Neural crest cell (in vitro differentiated cells): ENCODE measurements around the gene MARK4. TPM values are rescaled to one million over a fixed set of nuclear protein-coding genes. Genes with fewer than 3 reads are reported as not detected.

Experiments
- DNase-seq: peaks from one replicate; pipeline ENCODE4 v3.0.0; 2021; ENCODE audit warnings: low read depth, mixed read lengths, low spot score
- H3K27ac Mint-ChIP-seq: one replicate; pipeline ENCODE4 v1.8.0; 2021; ENCODE audit warnings: mild to moderate bottlenecking, mixed read lengths; ENCODE audit not compliant: unreplicated experiment
- H3K27me3 Mint-ChIP-seq: 2 replicates; pipeline ENCODE4 v1.8.0; 2021; ENCODE audit warnings: low read depth, mild to moderate bottlenecking, mixed read lengths
- H3K36me3 Mint-ChIP-seq: 2 replicates; pipeline ENCODE4 v1.8.0; 2021; ENCODE audit warnings: low read depth, mild to moderate bottlenecking, mixed read lengths
- H3K4me1 Mint-ChIP-seq: 2 replicates; pipeline ENCODE4 v1.8.0; 2021; ENCODE audit warnings: mixed read lengths
- H3K4me3 Mint-ChIP-seq: one replicate; pipeline ENCODE4 v1.8.0; 2021; ENCODE audit warnings: mild to moderate bottlenecking, mixed read lengths
- H3K9me3 Mint-ChIP-seq: 2 replicates; pipeline ENCODE4 v1.8.0; 2021; ENCODE audit warnings: mixed read lengths
- total RNA-seq: library from RNA; stranded (reverse); gene quantifications from 2 replicates; pipeline ENCODE4 v1.2.1, GENCODE V29; 2021
- TF ChIP-seq, protein P1 (sequence below): fragments of 200-600 bp; sonication (generic); conservative IDR thresholded peaks from 2 replicates; pipeline ENCODE4 v1.5.0; 2021; ENCODE audit warnings: antibody characterized with exemption, mild to moderate bottlenecking

Gene MARK4
- total RNA-seq, 1 donor from 2014 or later, result 59.8 TPM

DNA sequence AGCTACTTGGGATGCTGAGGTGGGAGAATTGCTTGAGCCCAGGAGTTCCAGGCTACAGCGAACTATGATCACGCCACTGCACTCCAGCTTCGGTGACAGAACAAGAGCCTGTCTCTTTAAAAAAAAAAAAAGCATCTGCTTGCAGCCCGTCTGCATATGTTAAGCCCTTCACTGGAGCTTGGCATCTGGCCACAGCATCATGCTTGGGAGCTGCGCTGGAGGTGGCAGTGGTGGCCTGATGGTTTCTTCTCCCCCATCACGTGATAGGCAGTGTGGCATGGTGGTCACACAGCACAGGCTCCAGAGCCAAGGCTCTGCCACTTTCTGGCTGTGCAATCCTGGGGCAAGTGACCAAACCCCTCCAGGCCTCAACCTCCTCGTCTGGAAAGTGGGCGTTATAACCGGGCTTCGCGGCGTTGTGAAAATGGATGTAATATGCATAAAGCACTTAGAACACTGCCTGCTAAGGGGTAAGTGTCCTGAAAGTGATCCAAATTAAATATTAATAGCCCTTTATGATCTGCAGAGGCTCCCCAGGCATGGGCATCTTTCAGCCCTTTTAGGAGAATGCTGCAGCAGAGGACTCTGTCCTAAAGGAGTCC is 24.4 kb downstream of the MARK4 start:
- DNase-seq, result no peak
- no peaks in the 10 kb centered on the region for H3K27me3 Mint-ChIP-seq
- no peak overlapping the region for H3K27ac Mint-ChIP-seq
- H3K36me3 Mint-ChIP-seq, result peaks cover 12% of the 10 kb centered on the region
- no peak overlapping the region for H3K4me3 Mint-ChIP-seq
- TF ChIP-seq, protein P1, sequence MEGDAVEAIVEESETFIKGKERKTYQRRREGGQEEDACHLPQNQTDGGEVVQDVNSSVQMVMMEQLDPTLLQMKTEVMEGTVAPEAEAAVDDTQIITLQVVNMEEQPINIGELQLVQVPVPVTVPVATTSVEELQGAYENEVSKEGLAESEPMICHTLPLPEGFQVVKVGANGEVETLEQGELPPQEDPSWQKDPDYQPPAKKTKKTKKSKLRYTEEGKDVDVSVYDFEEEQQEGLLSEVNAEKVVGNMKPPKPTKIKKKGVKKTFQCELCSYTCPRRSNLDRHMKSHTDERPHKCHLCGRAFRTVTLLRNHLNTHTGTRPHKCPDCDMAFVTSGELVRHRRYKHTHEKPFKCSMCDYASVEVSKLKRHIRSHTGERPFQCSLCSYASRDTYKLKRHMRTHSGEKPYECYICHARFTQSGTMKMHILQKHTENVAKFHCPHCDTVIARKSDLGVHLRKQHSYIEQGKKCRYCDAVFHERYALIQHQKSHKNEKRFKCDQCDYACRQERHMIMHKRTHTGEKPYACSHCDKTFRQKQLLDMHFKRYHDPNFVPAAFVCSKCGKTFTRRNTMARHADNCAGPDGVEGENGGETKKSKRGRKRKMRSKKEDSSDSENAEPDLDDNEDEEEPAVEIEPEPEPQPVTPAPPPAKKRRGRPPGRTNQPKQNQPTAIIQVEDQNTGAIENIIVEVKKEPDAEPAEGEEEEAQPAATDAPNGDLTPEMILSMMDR, result no peak
- H3K9me3 Mint-ChIP-seq, result no peaks in the 10 kb centered on the region
- peaks cover 4% of the 10 kb centered on the region for H3K4me1 Mint-ChIP-seq

DNA sequence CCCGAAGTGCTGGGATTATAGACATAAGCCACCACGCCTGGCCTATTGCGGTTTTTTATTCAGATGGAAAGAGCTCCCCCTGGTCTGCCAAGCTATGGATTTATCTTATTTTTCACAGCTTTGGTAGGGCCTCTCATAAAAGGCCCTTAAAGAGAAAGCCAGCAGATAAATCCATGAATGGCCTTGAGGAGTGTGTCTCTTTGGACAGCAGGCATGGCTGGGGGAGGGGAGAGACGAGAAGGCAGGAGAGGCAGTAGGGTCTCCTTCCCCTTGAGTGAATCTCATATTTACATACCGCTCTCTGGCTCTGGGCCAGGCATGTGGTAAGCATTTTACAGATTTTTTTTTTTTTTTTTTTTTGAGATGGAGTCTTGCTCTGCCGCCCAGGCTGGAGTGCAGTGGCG is 25.2 kb downstream of the MARK4 start:
- Mint-ChIP-seq H3K9me3 (no peaks in the 10 kb centered on the region), H3K4me3 (no peak overlapping the region), H3K27me3 (no peaks in the 10 kb centered on the region), H3K4me1 (peaks cover 4% of the 10 kb centered on the region), H3K36me3 (peaks cover 12% of the 10 kb centered on the region), H3K27ac (peak overlapping the region; percentile 45)
- TF ChIP-seq, protein P1, result no peak
- no peak for DNase-seq

DNA sequence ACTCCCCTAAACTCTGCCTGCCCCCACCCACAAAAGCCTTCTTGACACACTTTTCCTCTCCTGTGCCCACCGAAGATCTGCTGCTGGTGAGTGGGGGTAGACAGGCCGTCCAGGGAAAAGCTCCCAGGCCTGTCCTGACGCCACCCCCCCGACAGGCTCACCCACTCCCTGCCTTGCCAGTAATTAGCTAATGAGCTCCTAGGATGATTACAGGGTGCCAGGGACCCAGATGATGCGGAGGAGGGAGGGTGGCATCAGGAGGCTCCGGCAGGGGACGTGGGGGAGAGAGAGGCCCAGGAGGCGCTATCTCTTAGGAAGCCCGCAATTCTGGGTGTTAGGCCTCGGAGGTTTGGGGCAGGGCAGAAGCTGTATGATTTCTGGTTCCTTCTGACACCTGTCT is 27.0 kb downstream of the MARK4 start:
- H3K4me1 Mint-ChIP-seq, result peaks cover 2% of the 10 kb centered on the region

DNA sequence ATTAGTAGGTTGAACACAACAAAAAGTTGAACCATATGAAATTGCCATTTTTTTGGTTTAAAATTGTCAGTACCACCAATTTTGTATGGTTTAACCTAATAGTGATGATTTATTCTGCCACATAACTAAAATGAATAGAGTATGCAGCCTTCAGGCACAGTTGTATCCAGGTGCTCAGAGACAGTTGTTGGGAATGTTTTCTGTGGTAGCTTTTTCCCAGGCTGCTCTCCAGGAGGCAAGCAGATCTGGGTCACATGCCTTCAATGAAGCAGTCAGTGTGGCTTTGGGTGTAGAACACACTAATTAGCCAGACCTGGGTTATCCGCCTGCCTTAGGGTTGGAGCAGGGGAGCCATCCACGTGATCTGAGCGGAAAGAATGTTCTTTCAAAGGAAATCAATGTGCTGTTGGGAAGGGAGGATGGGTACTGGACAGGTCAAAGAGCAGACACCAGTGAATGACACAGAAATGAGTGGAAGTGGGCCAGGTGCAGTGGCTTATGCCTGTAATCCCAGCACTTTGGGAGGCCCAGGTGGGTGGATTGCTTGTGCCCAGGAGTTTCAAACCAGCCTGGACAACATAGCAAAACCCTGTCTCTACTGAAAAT is 28.6 kb downstream of the MARK4 start:
- H3K4me1 Mint-ChIP-seq, result no peaks in the 10 kb centered on the region
- H3K27ac Mint-ChIP-seq, result no peak overlapping the region
- H3K9me3 Mint-ChIP-seq, result no peaks in the 10 kb centered on the region
- peaks cover 16% of the 10 kb centered on the region for H3K36me3 Mint-ChIP-seq
- no peaks in the 10 kb centered on the region for H3K27me3 Mint-ChIP-seq
- TF ChIP-seq, protein P1, result no peak
- DNase-seq, result no peak
- H3K4me3 Mint-ChIP-seq, result no peak overlapping the region

More for the DNA sequence above, 27.0 kb downstream of the MARK4 start:
- Mint-ChIP-seq H3K36me3 (peaks cover 13% of the 10 kb centered on the region), H3K27ac (peak overlapping the region; percentile 35), H3K27me3 (no peaks in the 10 kb centered on the region), H3K4me3 (no peak overlapping the region), H3K9me3 (no peaks in the 10 kb centered on the region)
- DNase-seq, result no peak
- TF ChIP-seq, protein P1, result no peak

DNA sequence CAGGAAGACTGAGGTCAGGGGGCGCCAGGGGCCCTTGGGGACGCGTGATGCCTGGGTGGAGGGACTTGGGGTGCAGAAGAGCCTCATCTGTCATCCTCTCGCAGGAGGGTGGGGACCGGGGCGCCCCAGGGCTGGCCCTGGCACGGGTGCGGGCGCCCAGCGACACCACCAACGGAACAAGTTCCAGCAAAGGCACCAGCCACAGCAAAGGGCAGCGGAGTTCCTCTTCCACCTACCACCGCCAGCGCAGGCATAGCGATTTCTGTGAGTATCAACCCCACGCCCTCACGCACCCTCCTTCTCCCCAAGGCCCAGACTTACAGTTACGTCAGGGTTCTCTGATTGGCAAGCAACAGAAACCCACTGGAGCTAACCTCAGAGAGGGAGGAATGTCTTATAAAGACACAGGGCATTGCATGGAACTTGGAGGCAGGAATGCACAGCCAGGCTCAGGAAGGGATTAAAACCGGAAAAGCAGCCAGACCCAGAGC is 29.4 kb downstream of the MARK4 start:
- no peaks in the 10 kb centered on the region for H3K9me3 Mint-ChIP-seq
- no peak for DNase-seq
- H3K27ac Mint-ChIP-seq, result no peak overlapping the region
- TF ChIP-seq, protein P1, result no peak
- no peak overlapping the region for H3K4me3 Mint-ChIP-seq
- H3K36me3 Mint-ChIP-seq, result peaks cover 19% of the 10 kb centered on the region
- no peaks in the 10 kb centered on the region for H3K27me3 Mint-ChIP-seq
- H3K4me1 Mint-ChIP-seq, result no peaks in the 10 kb centered on the region
